GM23338 (cell line): ENCODE results near the gene RGS17. TPM values are rescaled to one million over a fixed set of nuclear protein-coding genes. Genes with fewer than 3 reads are reported as not detected.

Experiments used
- ATAC-seq: fragments of 200-7000 bp; cut with Tn5 transposase; 3 replicates; pipeline ENCODE4 v1.9.1; 2020
- DNase-seq: peaks from one replicate; pipeline ENCODE4 v3.0.0-alpha.2; 2015; ENCODE audit warnings: low spot score
- H2AFZ ChIP-seq: fragments of 200-600 bp; sonication (generic); 2 replicates; pipeline ENCODE4 v1.8.0; 2016; ENCODE audit warnings: antibody characterized with exemption, mild to moderate bottlenecking, moderate library complexity
- H3F3A ChIP-seq: fragments of 200-600 bp; sonication (generic); replicated peaks from 2 replicates; pipeline ENCODE4 v1.8.0; 2017; ENCODE audit warnings: antibody characterized with exemption, mixed run types, low read depth
- H3K27ac ChIP-seq: fragments of 200-600 bp; sonication (generic); 2 replicates; pipeline ENCODE4 v1.6.1; 2016; ENCODE audit warnings: low read depth
- H3K27me3 ChIP-seq: fragments of 200-600 bp; sonication (generic); 2 replicates; pipeline ENCODE4 v1.8.0; 2016; ENCODE audit warnings: mild to moderate bottlenecking, mixed run types, moderate library complexity; ENCODE audit not compliant: insufficient read depth
- H3K36me3 ChIP-seq: fragments of 200-600 bp; sonication (generic); 2 replicates; pipeline ENCODE4 v1.8.0; 2016; ENCODE audit warnings: mild to moderate bottlenecking; ENCODE audit not compliant: insufficient read depth
- H3K4me1 ChIP-seq: fragments of 200-600 bp; sonication (generic); 2 replicates; pipeline ENCODE4 v1.8.0; 2016; ENCODE audit warnings: mild to moderate bottlenecking, moderate library complexity; ENCODE audit not compliant: insufficient read depth
- H3K4me2 ChIP-seq: fragments of 200-600 bp; sonication (generic); 2 replicates; pipeline ENCODE4 v1.7.1; 2017; ENCODE audit warnings: mixed run types
- H3K4me3 ChIP-seq: fragments of 200-600 bp; sonication (generic); 2 replicates; pipeline ENCODE4 v1.6.1; 2016; ENCODE audit warnings: mixed run types
- H3K79me2 ChIP-seq: fragments of 200-600 bp; sonication (generic); replicated peaks from 2 replicates; pipeline ENCODE4 v1.8.0; 2017; ENCODE audit warnings: mild to moderate bottlenecking; ENCODE audit not compliant: insufficient read depth
- H3K9me2 ChIP-seq: fragments of 200-600 bp; sonication (generic); 2 replicates; pipeline ENCODE4 v1.8.0; 2017; ENCODE audit not compliant: insufficient read depth
- H4K20me1 ChIP-seq: fragments of 200-600 bp; sonication (generic); replicated peaks from 2 replicates; pipeline ENCODE4 v1.8.0; 2017; ENCODE audit warnings: mild to moderate bottlenecking; ENCODE audit not compliant: insufficient read depth
- H3K27ac Mint-ChIP-seq: 2 replicates; pipeline ENCODE4 v1.8.0; 2020; ENCODE audit warnings: inconsistent platforms, mild to moderate bottlenecking, moderate library complexity, mixed read lengths
- H3K27me3 Mint-ChIP-seq: 3 replicates; pipeline ENCODE4 v1.8.0; 2022; ENCODE audit warnings: low read depth, mild to moderate bottlenecking, moderate library complexity, mixed read lengths, inconsistent platforms; ENCODE audit not compliant: insufficient read depth, poor library complexity
- H3K36me3 Mint-ChIP-seq: 3 replicates; pipeline ENCODE4 v1.8.0; 2021; ENCODE audit warnings: low read depth, mild to moderate bottlenecking, inconsistent platforms, moderate library complexity, mixed read lengths
- H3K4me1 Mint-ChIP-seq: 3 replicates; pipeline ENCODE4 v1.8.0; 2020; ENCODE audit warnings: mild to moderate bottlenecking, inconsistent platforms, mixed read lengths
- H3K4me3 Mint-ChIP-seq: 3 replicates; pipeline ENCODE4 v1.8.0; 2021; ENCODE audit warnings: moderate library complexity, mild to moderate bottlenecking, inconsistent platforms, mixed read lengths
- H3K9me3 Mint-ChIP-seq: 3 replicates; pipeline ENCODE4 v1.8.0; 2020; ENCODE audit warnings: moderate library complexity, mild to moderate bottlenecking, inconsistent platforms, mixed read lengths
- CREB1 ChIP-seq: fragments of 250-450 bp; sonication (Bioruptor Pico); IDR thresholded peaks from 2 replicates; pipeline ENCODE4 v1.5.0; 2020; ENCODE audit warnings: low read depth, mild to moderate bottlenecking, moderate library complexity
- CTCF ChIP-seq, 2 experiments: fragments of 200-600 bp in 1 of 2; sonication (generic) in 1 of 2; conservative IDR thresholded peaks; 2 replicates each; pipeline versions ENCODE4 v1.5.1 to v1.6.1; 2016 to 2017; ENCODE audit warnings: antibody characterized with exemption in 2 of 2, low read depth in 2 of 2, mild to moderate bottlenecking in 2 of 2, moderate library complexity in 1 of 2
- ETS1 ChIP-seq: IDR thresholded peaks from 2 replicates; pipeline ENCODE4 v1.6.1; 2016; ENCODE audit warnings: antibody characterized with exemption
- EZH2 ChIP-seq: fragments of 200-600 bp; sonication (generic); IDR thresholded peaks from one replicate; pipeline ENCODE4 v1.8.0; 2017; ENCODE audit warnings: antibody characterized with exemption, mild to moderate bottlenecking, low read depth; ENCODE audit not compliant: unreplicated experiment
- EZH2phosphoT487 ChIP-seq: fragments of 200-600 bp; sonication (generic); IDR thresholded peaks from one replicate; pipeline ENCODE4 v1.8.1; 2018; ENCODE audit warnings: antibody characterized with exemption; ENCODE audit not compliant: unreplicated experiment
- JUNB ChIP-seq: IDR thresholded peaks from one replicate; pipeline ENCODE4 v1.6.1; 2016; ENCODE audit warnings: antibody characterized with exemption; ENCODE audit not compliant: unreplicated experiment
- NANOG ChIP-seq: IDR thresholded peaks from 2 replicates; pipeline ENCODE4 v1.6.1; 2016; ENCODE audit warnings: antibody characterized with exemption, borderline replicate concordance
- POLR2AphosphoS5 ChIP-seq: IDR thresholded peaks from 2 replicates; pipeline ENCODE4 v1.6.1; 2016; ENCODE audit warnings: antibody characterized with exemption, low read depth
- STAT1 ChIP-seq: IDR thresholded peaks from one replicate; pipeline ENCODE4 v1.6.1; 2016; ENCODE audit warnings: antibody characterized with exemption; ENCODE audit not compliant: unreplicated experiment
- ZNF114 ChIP-seq: fragments of 250-450 bp; sonication (Bioruptor Pico); IDR thresholded peaks from 2 replicates; pipeline ENCODE4 v1.5.0; 2020; ENCODE audit warnings: mild to moderate bottlenecking, moderate library complexity
- ZNF331 ChIP-seq: fragments of 250-450 bp; sonication (Bioruptor Pico); IDR thresholded peaks from 2 replicates; pipeline ENCODE4 v1.5.0; 2020; ENCODE audit warnings: low read depth, mild to moderate bottlenecking, moderate library complexity
- polyA plus RNA-seq: library from polyadenylated mRNA; unstranded; fragments of >200 nt; fragmentation: Nextera tagmentation; extraction: Ambion mirVana; gene quantifications from 2 replicates; pipeline ENCODE4 v1.2.1, GENCODE V29; 2016
- total RNA-seq: library from RNA; depleted of rRNA; stranded (reverse); fragments of >200 nt; shearing (Covaris generic); gene quantifications from 2 replicates; pipeline ENCODE4 v1.2.3, GENCODE V29; 2014

RGS17 gene
- total and polyA plus RNA-seq, 2 experiments from 2014 or later: 12.1 to 12.3 TPM

GRCh38 chr6:153069897-153070296, 61.2 kb downstream of the RGS17 start:
- Mint-ChIP-seq H3K27me3 (no peaks in the 10 kb centered on the region), H3K4me1 (no peaks in the 10 kb centered on the region), H3K36me3 (no peaks in the 10 kb centered on the region; the same call in 2 of the 3 replicates), H3K9me3 (peaks cover 3% of the 10 kb centered on the region; the same call in 2 of the 3 replicates), H3K4me3 (no peak overlapping the region), H3K27ac (no peak overlapping the region)
- TF ChIP-seq STAT1 (no peak), EZH2 (no peak), EZH2phosphoT487 (no peak), CREB1 (CRISPR knock-in tag) (no peak), POLR2AphosphoS5 (no peak), ZNF331 (no peak)
- Histone ChIP-seq H3K4me2 (no peak overlapping the region), H3K4me1 (no peaks in the 10 kb centered on the region), H3K36me3 (no peaks in the 10 kb centered on the region), H3K27me3 (no peaks in the 10 kb centered on the region), H3F3A (no peaks in the 10 kb centered on the region), H3K79me2 (peaks cover 18% of the 10 kb centered on the region), H2AFZ (no peak overlapping the region), H3K9me2 (no peaks in the 10 kb centered on the region), H4K20me1 (0 out of 2 replicates have a peak, but pooled peaks cover 3% of the 10 kb centered on the region), H3K27ac (no peak overlapping the region), H3K4me3 (no peak overlapping the region)
- ATAC-seq: no peak
- no peak for DNase-seq

GRCh38 chr6:153065222-153065621, 65.9 kb downstream of the RGS17 start:
- no peak overlapping the region for H3K27ac Mint-ChIP-seq
- Histone ChIP-seq H3K4me2 (no peak overlapping the region), H2AFZ (no peak overlapping the region), H3K27ac (no peak overlapping the region), H3K4me3 (no peak overlapping the region), H3K27me3 (no peaks in the 10 kb centered on the region), H4K20me1 (no peaks in the 10 kb centered on the region), H3K4me1 (peaks cover 3% of the 10 kb centered on the region; the same call in 1 of the 2 replicates), H3F3A (no peaks in the 10 kb centered on the region), H3K79me2 (peaks cover 25% of the 10 kb centered on the region), H3K36me3 (no peaks in the 10 kb centered on the region), H3K9me2 (no peaks in the 10 kb centered on the region)
- no peak overlapping the region for H3K4me3 Mint-ChIP-seq
- TF ChIP-seq JUNB: no peak
- no peak for TF ChIP-seq EZH2phosphoT487
- TF ChIP-seq NANOG: no peak
- no peak for TF ChIP-seq CTCF (conservative IDR thresholded peaks at IDR 0.05; ENCODE audit: low read depth in 2 of 2)
- TF ChIP-seq ETS1: no peak
- TF ChIP-seq EZH2: no peak
- no peak for TF ChIP-seq CREB1 (CRISPR knock-in tag)
- no peak for TF ChIP-seq ZNF114
- H3K36me3 Mint-ChIP-seq: peaks cover 13% of the 10 kb centered on the region
- H3K27me3 Mint-ChIP-seq: no peaks in the 10 kb centered on the region
- H3K4me1 Mint-ChIP-seq: peaks cover 2% of the 10 kb centered on the region; the same call in 2 of the 3 replicates
- DNase-seq (no peak), ATAC-seq (no peak)
- H3K9me3 Mint-ChIP-seq: peaks cover 16% of the 10 kb centered on the region
